ENCODE measurements around the gene TLR5. TPM values are rescaled to one million over a fixed set of nuclear protein-coding genes. Genes with fewer than 3 reads are reported as not detected.

The TLR5 gene
- total RNA-seq, 6 experiments from 2014 or later, result 0.84 to 3.3 (median 2.5) TPM

GRCh38 chr1:223136086-223136485 is 7.0 kb downstream of the TLR5 start:
- Histone ChIP-seq H3K27ac (no peak overlapping the region), H3K27me3 (no peaks in the 10 kb centered on the region), H3K36me3 (no peaks in the 10 kb centered on the region), H3K9me3 (no peaks in the 10 kb centered on the region), H3K4me3 (no peak overlapping the region), H3K4me1 (peaks cover 0 to 24% (median 6%) of the 10 kb centered on the region in 4 donors)
- WGBS (ENCODE audit: insufficient coverage, low coverage, low lambda C conversion rate, missing lambda C conversion rate), result 60% methylated on average over 2 of the region's 2 CpGs
- ATAC-seq, result no peak
- no peak for DNase-seq
- TF ChIP-seq POLR2A (IDR thresholded peaks at IDR 0.05) (no peak), CTCF (IDR thresholded peaks at IDR 0.05) (no peak)
- intact Hi-C loops (cut with DNase I), result no loop called here

GRCh38 chr1:223135176-223135942 is 7.7 kb downstream of the TLR5 start:
- H3K9me3 ChIP-seq, result no peaks in the 10 kb centered on the region
- H3K27ac ChIP-seq, result no peak overlapping the region
- ATAC-seq (peak in 1 of 4 donors; percentile 16), DNase-seq (peak in 1 of 3 donors; percentile 50)
- H3K36me3 ChIP-seq, result no peaks in the 10 kb centered on the region
- intact Hi-C loops (cut with DNase I), result no loop called here
- no peak overlapping the region for H3K4me3 ChIP-seq
- no peaks in the 10 kb centered on the region for H3K27me3 ChIP-seq
- 52% methylated on average over 7 of the region's 8 CpGs for WGBS (ENCODE audit: insufficient coverage, low coverage, low lambda C conversion rate, missing lambda C conversion rate)
- peaks cover 0 to 24% (median 6%) of the 10 kb centered on the region in 4 donors for H3K4me1 ChIP-seq
- no peak for TF ChIP-seq CTCF (IDR thresholded peaks at IDR 0.05)
- TF ChIP-seq POLR2A (IDR thresholded peaks at IDR 0.05), result no peak

- no peaks in the 10 kb centered on the region for H3K36me3 ChIP-seq
- H3K9me3 ChIP-seq, result no peaks in the 10 kb centered on the region
- ATAC-seq (peak; percentile 88 to 92 (median 92)), DNase-seq (peak; percentile 87 to 88 (median 87))
- no peaks in the 10 kb centered on the region for H3K27me3 ChIP-seq
- WGBS (ENCODE audit: insufficient coverage, low coverage, low lambda C conversion rate, missing lambda C conversion rate), result 8% methylated on average over 8 of the region's 23 CpGs
- intact Hi-C loops (cut with DNase I), result no loop called here
- H3K27ac ChIP-seq, result peak overlapping the region in 1 of 3 donors; percentile 11
- H3K4me1 ChIP-seq, result peaks cover 0 to 24% (median 6%) of the 10 kb centered on the region in 4 donors
- H3K4me3 ChIP-seq, result peak overlapping the region; percentile 16 to 37 (median 33)
- TF ChIP-seq POLR2A (IDR thresholded peaks at IDR 0.05) (no peak), CTCF (IDR thresholded peaks at IDR 0.05) (peak; percentile 91 to 98 (median 97))
Measured at GRCh38 chr1:223133824-223134435, 9.1 kb downstream of the TLR5 start.

- Histone ChIP-seq H3K36me3 (no peaks in the 10 kb centered on the region), H3K27me3 (no peaks in the 10 kb centered on the region), H3K4me3 (peak overlapping the region in 1 of 3 donors; percentile 33), H3K4me1 (peaks cover 0 to 24% (median 6%) of the 10 kb centered on the region in 4 donors), H3K9me3 (no peaks in the 10 kb centered on the region), H3K27ac (no peak overlapping the region)
- DNase-seq, result no peak
- intact Hi-C loops (cut with DNase I), result no loop called here
- 13% methylated on average over 13 of the region's 15 CpGs for WGBS (ENCODE audit: insufficient coverage, low coverage, low lambda C conversion rate, missing lambda C conversion rate)
- TF ChIP-seq CTCF (IDR thresholded peaks at IDR 0.05) (no peak), POLR2A (IDR thresholded peaks at IDR 0.05) (no peak)
- peak in 1 of 4 donors; percentile 1 for ATAC-seq
Measured at GRCh38 chr1:223133306-223133823, 9.7 kb downstream of the TLR5 start.
